Stimulated activated CD4-positive, alpha-beta T cell treated with anti-CD3 and anti-CD28 coated beads, Interleukin-2, amount 100 ng/mL, for 48 hours (primary cell): ENCODE data around the gene OR2T11.
"Not testable (repeated sequence)": the region's sequence is repeated elsewhere in the genome, so short reads cannot be mapped to it uniquely, and the experiment has no call there.

Source experiments
- DNase-seq, 2 donors: peaks; one replicate each; pipeline ENCODE4 v3.0.0-alpha.2; 2020

Gene OR2T11

GRCh38 chr1:248634991-248635390 is at the start of gene OR2T11:
TSS of gene OR2T11 (minus strand) at chr1:248635091. CDS start at chr1:248627128, 7,963 bp downstream.
- DNase-seq, result not testable (repeated sequence)

GRCh38 chr1:248681651-248682050 is 46.8 kb upstream of the OR2T11 start:
- no peak for DNase-seq

- no peak for DNase-seq
These were observed 35.1 kb upstream of the OR2T11 start for GRCh38 chr1:248670003-248670402.

GRCh38 chr1:248663453-248664328 is 28.8 kb upstream of the OR2T11 start:
- not testable (repeated sequence) for DNase-seq

- DNase-seq, result not testable (repeated sequence)
These were observed 21.9 kb upstream of the OR2T11 start for GRCh38 chr1:248656797-248657196.

GRCh38 chr1:248655354-248655753 is 20.5 kb upstream of the OR2T11 start, which contains the start of gene OR2T27:
TSS of gene OR2T27 (minus strand) at chr1:248655528. CDS start at chr1:248650884, 4,644 bp downstream.
- DNase-seq, result not testable (repeated sequence)

GRCh38 chr1:248648770-248649536 is 14.1 kb upstream of the OR2T11 start:
- DNase-seq, result not testable (repeated sequence)

GRCh38 chr1:248645178-248645577 is 10.3 kb upstream of the OR2T11 start, which contains the start of gene OR2T35:
TSS of gene OR2T35 (minus strand) at chr1:248645278. CDS start at chr1:248639258, 6,020 bp downstream.
- not testable (repeated sequence) for DNase-seq

- not testable (repeated sequence) for DNase-seq
These were observed 8.2 kb upstream of the OR2T11 start for GRCh38 chr1:248642971-248643651.

- DNase-seq, result not testable (repeated sequence)
These were observed 6.7 kb upstream of the OR2T11 start for GRCh38 chr1:248641583-248641982.

- not testable (repeated sequence) for DNase-seq
These were observed 6.0 kb upstream of the OR2T11 start for GRCh38 chr1:248640906-248641305.

- DNase-seq, result not testable (repeated sequence)
These were observed 4.8 kb upstream of the OR2T11 start for GRCh38 chr1:248639652-248640051.

GRCh38 chr1:248636612-248637011 is 1.7 kb upstream of the OR2T11 start:
- DNase-seq, result not testable (repeated sequence)

- DNase-seq, result no peak
These were observed 3.4 kb downstream of the OR2T11 start for GRCh38 chr1:248631354-248632008.

GRCh38 chr1:248630551-248630950 is 4.3 kb downstream of the OR2T11 start:
- no peak for DNase-seq

- DNase-seq, result no peak
These were observed 6.7 kb downstream of the OR2T11 start for GRCh38 chr1:248627971-248628844.

GRCh38 chr1:248625971-248626370 is 8.9 kb downstream of the OR2T11 start:
- no peak for DNase-seq

- DNase-seq, result no peak
These were observed 9.7 kb downstream of the OR2T11 start for GRCh38 chr1:248625166-248625565.

- no peak for DNase-seq
These were observed 12.3 kb downstream of the OR2T11 start for GRCh38 chr1:248622570-248623001.

GRCh38 chr1:248621770-248622169 is 13.1 kb downstream of the OR2T11 start:
- no peak for DNase-seq

GRCh38 chr1:248618878-248619277 is 16.0 kb downstream of the OR2T11 start:
- peak; percentile 51 to 65 for DNase-seq
